HG02588 (cell line): ENCODE results near the gene FOXC1.

ENCODE experiments used
- ATAC-seq: cut with Tn5 transposase; IDR thresholded peaks from one replicate; pipeline ENCODE4 v1.9.1; 2021; ENCODE audit warnings: mild to moderate bottlenecking, moderate library complexity; ENCODE audit not compliant: unreplicated experiment

Gene FOXC1

DNA sequence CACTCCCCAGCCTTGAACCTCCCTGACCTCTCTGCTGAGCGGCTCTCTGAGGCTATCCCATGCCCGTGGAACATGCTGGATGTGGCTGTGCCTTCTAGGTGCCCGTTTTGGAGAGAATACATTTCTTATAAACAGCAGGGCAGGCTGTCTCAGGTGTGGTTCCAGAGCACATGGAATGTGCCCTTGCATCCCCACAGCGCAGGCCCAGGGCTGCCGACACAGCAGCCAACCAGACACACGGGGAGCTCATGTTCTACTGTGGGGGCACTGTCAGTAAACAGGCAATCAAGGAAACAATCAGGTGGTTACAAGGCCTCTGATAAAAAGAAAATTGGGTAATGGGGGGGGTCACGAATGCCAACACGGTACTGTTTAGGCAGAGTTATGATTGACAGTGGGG lies 30.8 kb downstream of the FOXC1 start:
- ATAC-seq = no peak

DNA sequence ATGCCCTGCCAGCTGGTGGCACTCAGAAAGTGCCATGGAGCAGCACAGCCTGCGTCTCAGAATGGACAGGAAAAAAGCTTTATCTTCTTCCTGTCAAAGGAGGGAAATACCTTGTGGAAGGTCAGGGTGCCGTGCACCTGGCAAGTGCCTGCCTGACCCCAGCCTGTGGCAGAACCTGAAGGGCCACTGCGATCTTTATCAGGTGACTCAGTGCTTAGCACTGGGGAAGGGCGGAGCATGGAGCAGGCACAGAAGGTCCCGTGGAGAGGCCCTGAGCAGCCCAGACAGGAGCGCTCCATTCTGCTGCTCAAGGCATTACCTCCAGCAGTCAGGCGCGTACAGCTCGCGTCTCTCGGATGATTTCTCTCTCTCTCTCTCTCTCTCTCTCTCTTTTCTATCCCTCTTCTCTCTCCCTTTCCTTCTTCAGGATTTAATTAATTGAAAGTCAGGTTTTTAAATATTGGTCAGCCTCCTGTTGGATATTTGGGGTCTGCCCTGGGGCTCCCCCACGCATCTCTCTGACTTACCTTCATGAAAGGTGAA lies 31.7 kb downstream of the FOXC1 start:
- no peak for ATAC-seq

DNA sequence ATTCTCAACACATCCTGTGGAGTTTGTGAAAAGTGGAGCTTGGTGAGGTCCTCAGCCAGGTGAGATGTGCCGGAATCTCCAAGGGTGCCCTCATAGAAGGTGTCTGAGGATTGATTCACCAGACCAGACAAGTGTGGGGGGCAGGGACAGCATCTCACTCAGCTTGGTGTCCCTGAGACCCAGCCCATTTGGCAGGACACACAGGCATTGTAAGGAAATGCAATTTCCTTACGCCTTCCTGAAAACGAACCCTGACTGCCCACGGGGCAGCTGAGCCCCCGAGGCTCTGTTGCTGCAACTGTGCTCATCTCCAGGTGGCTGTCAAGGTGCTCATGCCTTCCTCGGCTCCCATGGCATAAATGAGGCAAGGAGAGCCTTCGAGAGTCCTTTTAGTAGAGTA lies 33.4 kb downstream of the FOXC1 start:
- no peak for ATAC-seq

DNA sequence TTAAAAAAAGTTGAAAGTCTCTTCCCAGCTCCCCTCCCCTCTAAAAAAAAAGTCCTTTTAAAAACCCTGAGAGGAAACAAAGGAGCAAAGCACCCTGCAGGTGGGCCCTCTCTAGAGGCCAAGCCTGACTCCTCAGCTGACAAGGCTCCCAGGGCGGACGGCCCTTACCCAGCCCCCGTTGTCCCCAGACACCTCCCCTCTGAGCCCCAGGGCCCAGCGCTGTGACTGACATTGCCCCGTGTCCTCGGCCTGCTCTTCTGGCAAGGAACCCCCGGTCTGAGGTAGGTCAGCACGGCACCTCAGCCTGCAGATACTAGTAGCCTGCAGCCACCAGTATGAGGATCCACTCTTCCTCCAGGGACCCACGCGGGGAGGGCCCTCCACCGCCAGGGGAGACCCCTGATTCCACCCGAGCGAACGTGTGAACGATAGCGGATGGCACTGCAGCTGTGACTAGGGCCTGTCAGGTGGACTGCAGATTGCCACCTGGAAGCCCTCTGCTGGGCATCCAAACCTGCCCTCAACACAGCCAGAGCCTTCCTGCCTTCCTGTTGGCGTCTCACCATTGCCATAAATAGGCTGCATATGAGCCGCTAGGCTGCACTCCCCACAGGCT lies 34.2 kb downstream of the FOXC1 start:
- ATAC-seq = no peak

DNA sequence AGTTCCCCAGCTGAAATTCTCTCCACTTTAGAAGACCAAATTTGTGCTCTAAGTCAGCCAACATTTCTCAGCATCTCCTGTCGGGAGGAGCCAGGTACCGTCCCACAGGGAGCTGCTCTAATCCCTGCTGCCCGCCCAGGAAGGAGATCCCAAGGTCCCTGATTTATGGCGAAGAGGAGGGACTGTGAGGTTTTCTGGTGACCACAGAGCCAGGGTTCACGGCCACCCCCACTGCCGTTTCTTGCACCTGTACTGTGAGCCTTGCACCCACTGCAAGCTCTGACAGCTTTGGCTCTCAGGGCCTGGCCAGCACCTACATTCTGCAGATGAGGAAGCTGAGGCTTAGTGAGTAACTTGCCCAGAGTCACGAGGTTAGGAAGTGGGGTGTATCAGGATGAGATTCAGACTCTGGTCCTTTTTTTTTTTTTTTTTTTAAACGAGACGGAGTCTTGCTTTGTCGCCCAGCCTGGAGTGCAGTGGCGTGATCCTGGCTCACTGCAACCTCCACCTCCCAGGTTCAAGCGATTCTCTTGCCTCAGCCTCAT lies 34.9 kb downstream of the FOXC1 start:
- ATAC-seq = no peak

DNA sequence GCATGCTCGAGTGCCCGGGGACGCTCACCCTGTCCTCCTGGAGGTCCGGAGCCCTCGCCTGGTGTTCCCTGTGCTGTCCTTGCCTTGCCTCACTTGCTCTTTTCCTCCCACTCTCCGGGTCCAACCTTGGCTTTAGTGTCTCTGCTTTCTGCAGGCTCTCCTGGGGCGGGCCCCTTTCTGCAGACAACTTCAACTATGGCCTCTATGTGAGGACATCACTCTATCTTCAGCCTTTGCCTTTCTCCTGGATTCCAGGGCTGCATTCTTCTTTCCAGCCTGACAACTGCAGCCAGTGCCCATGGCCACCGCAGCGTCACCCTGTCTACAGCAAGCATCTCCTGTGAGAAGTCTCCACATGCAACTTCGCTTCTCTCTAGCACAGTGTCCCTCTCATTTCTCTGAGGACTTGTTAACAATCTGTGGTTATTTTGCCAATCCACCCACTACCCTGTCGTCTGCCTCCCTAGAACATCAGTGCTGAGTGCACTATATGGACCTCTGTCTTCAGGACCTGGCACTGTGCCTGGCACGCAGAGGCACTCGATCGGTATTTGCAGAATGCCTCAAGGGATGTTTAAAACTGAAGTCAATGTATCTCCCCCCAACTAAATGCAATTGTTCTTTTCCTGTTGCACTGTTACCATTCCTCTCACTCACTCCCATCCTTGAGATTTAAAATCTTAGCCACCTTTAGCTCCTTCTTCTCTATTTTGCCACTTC lies 35.9 kb downstream of the FOXC1 start:
- ATAC-seq = no peak

DNA sequence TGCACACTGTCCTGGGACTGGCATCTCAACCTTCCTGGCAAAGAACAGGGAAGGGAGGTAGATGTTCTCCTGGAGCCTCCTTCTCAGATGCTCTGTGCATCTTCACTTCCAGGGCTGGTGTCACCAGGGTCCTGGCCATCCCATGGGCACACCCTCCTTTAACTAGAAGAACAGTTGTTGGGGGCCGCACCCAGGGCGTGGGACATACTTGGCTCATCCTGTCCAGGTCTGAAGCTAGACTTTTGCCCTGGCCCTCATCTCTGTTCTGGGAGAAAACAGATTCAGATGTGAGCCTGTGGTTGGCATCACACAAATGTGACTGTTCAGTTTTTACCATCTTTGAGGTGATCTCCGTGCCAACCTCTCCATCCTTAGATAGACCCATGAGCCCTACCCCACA lies 41.6 kb downstream of the FOXC1 start:
- ATAC-seq = no peak

DNA sequence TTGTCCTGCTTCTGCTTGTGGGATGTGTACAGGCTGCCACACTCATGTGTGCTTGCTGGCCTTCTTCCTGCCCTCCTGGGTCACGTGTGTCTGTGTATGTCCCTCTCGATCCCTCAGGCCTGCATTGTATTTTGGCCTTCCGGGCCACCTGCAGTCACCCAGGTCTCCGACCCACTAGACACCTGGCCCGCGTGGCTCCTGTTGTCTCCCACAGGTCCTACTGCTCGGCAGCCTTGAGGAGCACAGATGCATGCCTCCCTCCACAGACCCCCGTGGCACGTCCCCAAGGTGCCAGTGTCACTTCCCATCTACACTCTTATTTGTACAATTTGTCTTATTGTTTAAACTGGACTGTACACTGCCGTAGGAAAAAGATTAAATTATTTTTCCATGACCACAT lies 43.1 kb downstream of the FOXC1 start:
- ATAC-seq = no peak

DNA sequence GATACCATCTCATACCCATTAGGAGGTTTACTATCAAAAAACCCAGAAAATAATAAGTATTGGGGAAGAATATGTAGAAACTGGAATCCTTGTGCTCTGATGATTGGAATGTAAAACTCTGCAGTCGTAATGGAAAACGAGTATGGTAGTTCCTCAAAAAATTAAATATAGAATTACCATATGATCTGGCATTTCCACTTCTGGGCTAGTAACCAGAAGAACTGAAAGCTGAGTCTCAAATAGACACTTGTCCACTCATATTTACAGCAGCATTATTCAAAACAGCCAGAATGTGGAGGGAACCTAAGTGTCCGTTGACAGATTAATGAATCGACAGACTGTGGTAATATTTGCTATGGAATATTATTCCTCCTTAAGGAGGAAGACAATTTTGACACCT lies 44.3 kb downstream of the FOXC1 start:
- no peak for ATAC-seq

DNA sequence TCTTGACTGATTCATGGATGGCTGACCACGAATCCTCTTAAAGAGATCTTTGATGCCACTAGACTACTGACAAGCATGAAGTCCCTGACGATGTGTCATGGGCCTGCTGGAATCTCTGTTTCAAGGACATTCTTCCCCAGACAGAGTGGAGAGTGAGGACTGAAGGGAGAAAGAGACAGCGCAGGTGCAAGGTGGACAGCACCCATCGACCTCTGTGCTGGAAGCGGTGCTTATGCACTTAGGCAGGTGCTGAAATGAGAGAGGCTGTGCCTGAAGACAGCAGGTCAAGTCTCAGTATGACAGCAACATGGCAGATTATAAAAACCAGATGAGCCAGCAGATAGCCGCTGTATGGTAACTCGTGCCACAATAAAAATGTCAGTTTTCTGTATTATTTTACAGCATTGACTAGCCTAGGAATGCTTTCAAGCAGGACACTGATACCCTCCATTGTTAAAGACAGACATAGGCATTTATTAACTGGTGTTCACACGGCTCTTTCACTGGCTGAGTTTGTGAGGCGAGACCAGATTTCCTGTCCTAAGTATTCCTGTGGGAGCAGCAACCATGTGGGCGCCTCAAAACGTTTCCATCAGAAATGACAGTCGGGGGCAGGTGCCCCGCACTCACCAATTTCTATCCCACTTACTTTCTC lies 47.5 kb downstream of the FOXC1 start:
- no peak for ATAC-seq

DNA sequence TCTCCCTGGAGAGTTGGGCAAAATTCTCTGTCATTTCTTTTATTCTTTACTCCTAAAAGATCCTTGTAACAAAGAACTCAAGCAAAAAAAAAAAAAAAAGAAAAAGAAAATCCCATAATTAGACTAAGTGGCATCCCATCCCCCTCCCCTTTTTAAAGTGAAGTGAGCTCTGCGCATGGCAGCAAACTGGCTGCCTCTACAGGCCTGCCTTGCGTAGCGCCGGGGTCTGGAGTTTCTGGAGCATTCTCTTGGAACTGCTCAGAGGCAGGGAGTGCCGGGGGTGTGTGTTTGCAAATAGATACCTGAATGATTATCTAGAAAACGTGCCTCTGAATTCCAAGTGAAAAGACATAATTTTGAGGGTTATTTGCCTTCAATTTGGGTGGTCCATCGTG lies 48.1 kb downstream of the FOXC1 start:
- ATAC-seq = no peak

DNA sequence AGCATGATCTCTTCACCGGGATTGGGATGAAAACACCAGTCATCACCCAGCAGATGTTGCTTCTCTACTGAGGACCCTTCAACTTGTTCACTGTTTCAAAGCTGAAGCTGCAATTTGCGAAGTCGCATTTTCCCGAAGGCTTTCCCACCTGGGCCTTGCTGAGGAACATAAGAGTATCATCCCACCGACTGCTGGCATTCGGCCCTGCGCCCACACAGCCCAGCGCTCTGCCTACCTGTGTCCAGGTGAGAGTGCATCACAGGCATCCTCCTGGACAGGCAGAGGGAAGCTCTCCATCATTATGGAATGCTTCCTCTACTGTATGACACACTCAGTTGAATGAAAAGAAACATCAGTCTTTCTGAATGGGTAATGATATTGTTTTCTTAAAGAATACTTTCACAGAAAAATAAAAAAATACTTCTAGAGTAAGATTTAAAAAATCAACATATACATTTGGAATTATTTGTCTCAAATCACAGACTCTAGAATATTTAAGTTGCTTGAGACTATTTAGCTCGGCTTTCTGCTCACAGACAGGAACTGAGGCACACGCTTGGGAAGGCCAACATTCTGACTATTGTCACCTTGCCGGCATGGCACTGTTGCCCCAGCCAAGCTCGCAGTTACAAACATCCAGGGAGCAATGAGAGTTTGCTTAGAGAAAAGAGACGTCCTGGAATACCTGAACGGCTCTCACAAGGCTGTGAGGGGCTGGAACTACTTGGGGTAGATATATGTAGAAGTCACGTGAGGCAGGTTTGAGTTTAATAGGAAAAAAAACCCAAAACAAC lies 48.7 kb downstream of the FOXC1 start:
- ATAC-seq = no peak

DNA sequence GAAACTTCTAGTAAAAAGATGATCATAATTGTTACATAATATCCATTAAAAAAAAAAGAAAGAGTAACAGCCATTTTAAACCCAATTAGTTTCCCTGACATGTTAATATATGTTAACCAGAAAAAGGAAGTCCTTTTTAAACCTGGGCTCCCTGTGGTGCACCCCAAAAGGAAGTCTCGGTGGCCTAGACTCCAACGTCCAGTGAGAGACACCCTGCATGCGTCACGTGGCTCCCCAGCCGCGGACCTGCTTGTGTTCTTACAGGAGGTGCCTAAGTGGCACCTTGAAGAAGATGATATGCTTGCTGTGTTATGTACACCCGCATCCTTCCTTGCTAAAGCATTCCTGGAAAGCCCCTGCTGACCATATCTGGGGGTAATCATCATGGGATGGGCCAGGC lies 50.1 kb downstream of the FOXC1 start:
- ATAC-seq = no peak

DNA sequence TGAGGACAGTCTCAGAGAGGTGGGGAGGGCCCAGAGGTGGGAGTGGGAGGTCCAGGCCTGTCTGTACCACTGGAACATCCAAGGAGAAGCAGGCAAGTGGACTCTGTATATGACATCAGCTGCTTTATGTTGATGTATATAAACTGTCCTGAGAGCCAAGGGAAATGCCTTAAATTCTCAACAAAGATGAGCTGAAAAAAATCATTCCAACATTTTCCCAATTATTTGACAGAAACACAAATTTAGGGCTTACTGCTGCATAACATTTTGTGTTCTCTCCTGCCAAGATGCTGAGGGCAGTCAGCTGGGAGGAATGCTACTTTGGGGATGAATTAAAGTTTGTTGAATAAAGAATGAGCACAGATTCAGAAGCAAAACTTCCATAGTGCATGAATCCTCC lies 52.8 kb downstream of the FOXC1 start:
- ATAC-seq = no peak
